Fibroblast of upper back skin (primary cell): Measurements from ENCODE around the gene SSR2.
"Not testable (repeated sequence)": the region's sequence is repeated elsewhere in the genome, so short reads cannot be mapped to it uniquely, and the experiment has no call there.

Source experiments
- DNase-seq: peaks from one replicate; pipeline ENCODE4 v3.0.0-alpha.2; 2013

Gene SSR2

GRCh38 chr1:156045076-156045475 is 24.3 kb upstream of the SSR2 start:
- DNase-seq = no peak

- no peak for DNase-seq
Observed at GRCh38 chr1:156042828-156043227, 22.1 kb upstream of the SSR2 start.

DNA sequence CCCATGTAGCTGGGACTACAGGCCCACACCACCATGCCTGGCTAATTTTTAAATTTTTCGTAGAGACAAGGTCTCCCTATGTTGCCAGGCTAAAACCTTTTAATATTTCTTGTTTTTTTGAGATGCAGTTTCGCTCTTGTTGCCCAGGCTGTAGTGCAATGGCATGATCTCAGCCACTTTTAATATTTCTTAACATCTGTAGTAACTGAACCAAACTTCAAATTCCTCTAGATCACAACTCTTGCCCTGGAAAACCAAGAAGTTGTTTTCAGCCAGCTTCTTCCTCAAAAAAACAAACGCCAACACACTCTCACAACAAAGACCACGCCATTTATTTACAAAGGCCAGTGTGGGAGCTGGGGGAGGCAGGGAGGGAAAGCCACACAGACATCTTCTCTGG is 14.2 kb upstream of the SSR2 start:
- DNase-seq = not testable (repeated sequence)

- peak; percentile 40 for DNase-seq
Observed at GRCh38 chr1:156033011-156033410, 12.3 kb upstream of the SSR2 start.

- DNase-seq = no peak
Observed at GRCh38 chr1:156026588-156026987, 5.8 kb upstream of the SSR2 start.

- peak; percentile 29 for DNase-seq
Observed at GRCh38 chr1:156025876-156026275, 5.1 kb upstream of the SSR2 start.

DNA sequence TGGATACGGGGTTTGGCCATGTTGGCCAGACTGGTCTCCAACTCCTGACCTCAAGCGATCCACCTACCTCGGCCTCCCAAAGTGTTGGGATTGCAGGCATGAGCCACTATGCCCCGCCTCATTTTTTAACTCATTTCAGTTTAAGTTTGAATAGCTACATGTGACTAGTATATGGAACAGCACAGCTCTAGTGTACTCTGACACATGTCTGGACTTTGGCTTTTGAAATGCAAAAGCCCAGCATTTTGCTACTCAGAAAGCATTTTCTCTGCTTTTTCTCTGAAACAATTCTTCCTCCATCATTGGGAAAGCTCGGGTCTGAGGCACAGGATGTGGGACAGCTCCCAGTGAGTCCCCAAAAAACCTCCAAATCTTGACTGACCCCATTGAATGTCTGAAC is 4.0 kb upstream of the SSR2 start:
- no peak for DNase-seq

GRCh38 chr1:156021954-156022353 is 1.2 kb upstream of the SSR2 start:
- DNase-seq = no peak

DNA sequence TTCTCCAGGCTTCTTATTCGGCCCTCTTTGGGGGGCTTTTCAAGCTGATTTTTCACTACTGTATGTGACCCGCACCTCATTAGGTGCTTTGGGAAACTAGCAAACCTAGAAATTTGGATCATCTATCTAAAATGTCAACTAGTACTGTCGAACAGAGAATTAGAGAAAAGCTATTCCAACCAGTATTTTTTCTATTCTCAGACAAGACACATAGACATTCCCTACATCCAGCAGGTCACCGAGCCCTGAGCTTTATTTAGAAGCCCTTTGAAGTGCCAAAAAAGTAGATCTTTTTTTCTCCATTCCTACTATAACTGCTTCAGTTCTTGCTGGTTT is 310 bp upstream of the SSR2 start:
- DNase-seq = no peak

DNA sequence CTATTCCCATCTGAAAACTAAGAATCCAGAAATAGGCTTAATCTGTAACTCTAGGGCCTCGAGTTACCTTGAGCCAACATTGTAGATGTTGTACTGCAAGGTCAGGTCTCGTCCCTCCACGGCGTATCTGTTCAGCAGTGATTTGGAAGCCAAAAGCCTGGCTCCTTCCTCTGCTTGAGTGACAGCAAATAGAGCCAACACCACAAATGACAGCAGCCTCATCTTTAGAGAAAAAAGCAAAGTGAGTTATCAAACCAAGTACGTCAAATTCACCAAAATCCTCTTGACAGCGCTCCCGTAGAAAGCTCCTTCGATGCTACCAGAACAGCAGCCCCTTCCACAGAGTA is 832 bp downstream of the SSR2 start:
- no peak for DNase-seq

DNA sequence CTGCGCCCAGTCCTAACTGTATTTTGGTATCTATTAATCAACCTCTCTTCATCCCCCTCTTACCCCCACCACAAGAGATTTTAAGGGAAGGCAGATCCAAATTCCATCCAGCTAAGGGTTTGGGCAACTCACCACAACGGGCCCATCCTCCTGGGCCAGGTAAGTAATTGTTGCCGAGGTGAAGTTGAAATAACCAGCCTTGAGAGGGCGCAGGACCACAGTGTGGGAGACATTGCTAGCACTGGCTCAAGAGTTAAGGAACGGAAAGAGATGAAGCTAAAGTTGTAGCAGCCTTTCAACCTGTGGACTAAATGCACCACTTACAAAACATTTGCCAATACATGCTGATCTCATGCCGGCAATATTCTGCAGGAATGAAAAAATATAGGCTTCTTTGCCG is 5.9 kb downstream of the SSR2 start:
- DNase-seq = no peak

DNA sequence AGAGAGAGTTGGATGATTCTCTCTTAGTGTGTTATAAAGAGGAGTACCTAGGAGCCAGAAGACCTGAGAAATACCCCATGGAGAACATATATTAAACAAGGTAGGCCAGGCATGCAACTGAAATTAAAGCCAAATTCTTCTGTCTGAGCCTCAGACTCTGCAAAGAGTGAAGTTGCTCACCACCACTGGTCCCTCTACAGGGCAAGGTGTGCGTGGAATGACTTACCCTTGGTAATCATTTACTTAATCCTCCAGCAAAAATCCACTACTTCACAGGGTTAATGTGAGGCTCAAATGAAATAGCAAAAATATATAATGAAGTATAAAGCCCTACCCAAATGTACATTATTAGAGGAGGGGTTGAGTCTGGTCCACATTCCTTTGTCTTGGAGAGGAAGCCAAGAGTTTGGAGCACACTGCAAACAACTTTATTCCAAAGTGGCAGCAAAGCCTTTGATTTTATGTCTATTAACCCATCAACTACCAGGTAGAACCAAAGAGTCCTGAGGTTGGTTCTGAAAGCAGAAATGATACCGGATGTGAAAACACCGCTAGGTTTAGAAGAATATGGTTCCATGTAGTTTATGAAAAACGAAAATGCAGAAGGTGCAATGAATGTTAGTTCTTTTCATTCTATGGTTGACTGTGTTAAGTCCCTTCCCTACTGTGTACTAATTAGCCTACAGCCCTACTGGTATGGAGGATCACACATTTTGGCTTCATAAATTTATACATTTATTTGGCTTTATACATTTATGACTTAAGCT is 8.5 kb downstream of the SSR2 start:
- DNase-seq = no peak

- no peak for DNase-seq
Observed at GRCh38 chr1:156009404-156009803, 11.3 kb downstream of the SSR2 start.

GRCh38 chr1:156006666-156007376 is 13.9 kb downstream of the SSR2 start:
- DNase-seq = no peak

- no peak for DNase-seq
Observed at GRCh38 chr1:156004843-156005584, 15.7 kb downstream of the SSR2 start.

- no peak for DNase-seq
Observed at GRCh38 chr1:156003923-156004188, 16.9 kb downstream of the SSR2 start.

GRCh38 chr1:156002188-156002911 is 18.4 kb downstream of the SSR2 start:
- no peak for DNase-seq

DNA sequence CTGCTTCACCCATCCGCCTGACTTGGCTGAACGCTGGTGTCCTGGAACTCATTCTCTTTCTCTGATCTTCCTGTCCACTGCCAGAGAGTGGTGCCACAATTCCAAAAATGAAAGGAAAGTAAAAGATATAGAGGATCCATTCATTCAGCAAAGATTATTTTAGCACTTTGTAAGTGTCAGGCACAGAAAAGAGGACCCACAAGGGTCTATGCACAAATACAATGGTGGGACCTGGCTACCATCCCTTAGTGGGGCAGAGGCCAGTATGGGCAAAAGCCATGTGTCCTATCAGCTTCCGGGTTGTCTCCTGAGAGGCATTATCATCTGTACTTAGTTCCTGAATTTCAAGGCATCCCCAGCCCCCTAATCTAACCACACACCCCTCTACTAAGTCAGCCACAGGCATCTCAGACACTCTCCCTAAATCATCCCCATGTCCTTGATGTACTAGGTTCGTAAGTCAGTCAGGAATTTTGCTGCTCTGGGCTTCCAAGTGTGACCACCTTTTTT is 19.0 kb downstream of the SSR2 start:
- DNase-seq = peak; percentile 86

GRCh38 chr1:156001021-156001661 is 19.6 kb downstream of the SSR2 start:
- no peak for DNase-seq

DNA sequence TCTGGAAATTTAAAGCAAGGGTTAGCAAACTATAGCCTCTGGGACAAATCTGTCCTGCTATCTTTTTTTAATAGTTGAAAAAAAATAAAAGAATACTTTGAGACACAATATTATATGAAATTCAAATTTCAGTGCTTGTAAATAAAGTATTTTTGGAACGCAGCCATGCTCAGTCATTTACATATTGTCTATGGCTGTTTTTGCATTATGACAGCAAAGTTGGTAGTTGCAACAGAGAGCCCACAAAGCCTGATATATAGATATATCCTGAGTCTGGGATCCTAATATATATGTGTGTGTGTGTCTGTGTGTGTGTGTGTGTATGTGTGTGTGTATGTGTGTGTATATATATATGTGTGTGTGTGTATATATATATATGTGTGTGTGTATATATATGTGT is 20.8 kb downstream of the SSR2 start:
- no peak for DNase-seq

GRCh38 chr1:155996166-155996565 is 24.6 kb downstream of the SSR2 start:
- no peak for DNase-seq

GRCh38 chr1:155993595-155993994 is 27.2 kb downstream of the SSR2 start:
- DNase-seq = no peak
